ENCODE data around the gene FIBCD1. TPM values are rescaled to one million over a fixed set of nuclear protein-coding genes. Genes with fewer than 3 reads are reported as not detected.

FIBCD1 gene
- total RNA-seq, 1 experiment from 2014 or later = 1.4 TPM

DNA sequence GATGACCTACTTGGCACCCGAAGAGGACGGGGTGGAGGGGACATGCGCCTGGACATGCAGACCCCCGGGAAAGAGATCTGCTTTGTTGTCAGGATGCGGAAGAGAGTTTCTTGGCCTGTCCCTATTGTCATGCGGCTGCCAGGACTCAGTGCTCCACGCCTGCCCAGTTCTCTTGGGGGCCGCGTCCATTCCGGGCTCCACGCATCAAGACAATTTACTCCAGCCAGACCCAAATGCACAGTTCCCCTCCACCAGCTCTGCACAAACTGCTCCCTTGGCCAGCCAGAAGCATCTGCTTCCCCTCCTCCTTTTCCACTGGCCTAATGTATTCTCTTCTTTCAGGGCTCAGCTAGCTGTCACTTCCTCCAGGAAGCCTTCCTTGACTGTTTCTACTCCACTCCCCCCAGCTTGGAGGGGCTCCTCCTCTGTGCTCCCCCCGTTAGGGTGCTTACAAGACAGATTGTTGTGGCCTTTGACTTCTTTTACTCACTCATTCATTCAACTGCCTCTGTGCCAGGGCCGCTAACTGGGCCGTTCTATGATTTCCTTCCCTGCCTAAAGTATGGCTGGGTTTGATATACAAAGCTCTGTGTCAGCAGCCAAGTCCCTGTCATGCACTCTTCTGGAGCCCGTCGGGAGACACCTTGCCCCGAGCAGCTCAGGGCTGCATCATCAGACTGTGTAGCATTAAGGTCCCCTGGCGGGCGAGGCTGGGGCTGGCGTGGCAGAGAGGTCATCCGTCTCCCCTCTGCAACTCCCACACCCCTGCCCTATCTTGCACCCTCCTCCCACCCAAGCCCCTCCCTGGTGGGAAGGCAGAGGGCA, 6.6 kb downstream of the FIBCD1 start:
- CTCF ChIA-PET = no interaction called here
- Mint-ChIP-seq H3K9me3 (ENCODE audit: low read depth, unreplicated experiment) (no peaks in the 10 kb centered on the region), H3K27me3 (ENCODE audit: unreplicated experiment) (peaks cover 42% of the 10 kb centered on the region), H3K4me3 (ENCODE audit: low read depth, unreplicated experiment) (no peak overlapping the region), H3K36me3 (ENCODE audit: insufficient read depth, unreplicated experiment) (peaks cover 5% of the 10 kb centered on the region), H3K4me1 (ENCODE audit: low read depth, unreplicated experiment) (peaks cover 33% of the 10 kb centered on the region), H3K27ac (ENCODE audit: unreplicated experiment) (no peak overlapping the region)
- BruUV-seq (replicated peaks) = no TSS peak
- TF ChIP-seq, protein P1, sequence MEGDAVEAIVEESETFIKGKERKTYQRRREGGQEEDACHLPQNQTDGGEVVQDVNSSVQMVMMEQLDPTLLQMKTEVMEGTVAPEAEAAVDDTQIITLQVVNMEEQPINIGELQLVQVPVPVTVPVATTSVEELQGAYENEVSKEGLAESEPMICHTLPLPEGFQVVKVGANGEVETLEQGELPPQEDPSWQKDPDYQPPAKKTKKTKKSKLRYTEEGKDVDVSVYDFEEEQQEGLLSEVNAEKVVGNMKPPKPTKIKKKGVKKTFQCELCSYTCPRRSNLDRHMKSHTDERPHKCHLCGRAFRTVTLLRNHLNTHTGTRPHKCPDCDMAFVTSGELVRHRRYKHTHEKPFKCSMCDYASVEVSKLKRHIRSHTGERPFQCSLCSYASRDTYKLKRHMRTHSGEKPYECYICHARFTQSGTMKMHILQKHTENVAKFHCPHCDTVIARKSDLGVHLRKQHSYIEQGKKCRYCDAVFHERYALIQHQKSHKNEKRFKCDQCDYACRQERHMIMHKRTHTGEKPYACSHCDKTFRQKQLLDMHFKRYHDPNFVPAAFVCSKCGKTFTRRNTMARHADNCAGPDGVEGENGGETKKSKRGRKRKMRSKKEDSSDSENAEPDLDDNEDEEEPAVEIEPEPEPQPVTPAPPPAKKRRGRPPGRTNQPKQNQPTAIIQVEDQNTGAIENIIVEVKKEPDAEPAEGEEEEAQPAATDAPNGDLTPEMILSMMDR (IDR thresholded peaks at IDR 0.05; ENCODE audit: unreplicated experiment) = no peak
- no peak for DNase-seq
- intact Hi-C loops (cut with micrococcal nuclease; ENCODE audit: unreplicated experiment) = no loop called here

- Mint-ChIP-seq H3K9me3 (ENCODE audit: low read depth, unreplicated experiment) (no peaks in the 10 kb centered on the region), H3K36me3 (ENCODE audit: insufficient read depth, unreplicated experiment) (peaks cover 5% of the 10 kb centered on the region), H3K27me3 (ENCODE audit: unreplicated experiment) (peaks cover 34% of the 10 kb centered on the region), H3K27ac (ENCODE audit: unreplicated experiment) (no peak overlapping the region), H3K4me1 (ENCODE audit: low read depth, unreplicated experiment) (peaks cover 27% of the 10 kb centered on the region), H3K4me3 (ENCODE audit: low read depth, unreplicated experiment) (no peak overlapping the region)
- BruUV-seq (replicated peaks) = no TSS peak
- no peak for DNase-seq
- CTCF ChIA-PET = no interaction called here
- TF ChIP-seq, protein P1 (IDR thresholded peaks at IDR 0.05; ENCODE audit: unreplicated experiment) = no peak
- intact Hi-C loops (cut with micrococcal nuclease; ENCODE audit: unreplicated experiment) = no loop called here
These were observed 7.4 kb downstream of the FIBCD1 start for GRCh38 chr9:130931508-130932254.

DNA sequence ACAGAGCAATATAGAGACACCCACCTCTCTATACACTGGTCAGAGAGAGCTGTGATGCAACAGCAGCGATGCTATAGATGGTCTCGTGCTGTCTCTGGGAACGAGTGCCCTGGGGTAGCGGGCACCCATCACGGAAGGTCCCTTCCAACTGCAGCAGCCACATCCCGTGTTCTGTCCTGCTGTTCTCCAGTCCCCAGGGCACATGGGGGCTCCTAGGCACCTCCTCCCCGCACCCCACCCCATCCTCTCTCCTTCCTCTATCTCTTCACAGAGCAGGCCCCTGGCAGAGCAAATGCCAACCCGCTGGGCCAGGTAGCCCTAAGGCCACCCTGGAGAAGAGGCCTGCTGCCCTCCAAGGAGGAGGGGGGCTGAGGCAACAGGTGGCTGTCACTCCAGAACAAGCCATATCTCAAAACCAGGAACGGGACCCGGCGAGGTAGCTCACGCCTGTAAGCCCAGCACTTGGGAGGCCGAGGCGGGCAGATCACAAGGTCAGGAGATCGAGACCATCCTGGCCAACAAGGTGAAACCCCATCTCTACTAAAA, 8.2 kb downstream of the FIBCD1 start:
- no peak for DNase-seq
- no peaks in the 10 kb centered on the region for H3K9me3 Mint-ChIP-seq (ENCODE audit: low read depth, unreplicated experiment)
- H3K27me3 Mint-ChIP-seq (ENCODE audit: unreplicated experiment) = peaks cover 28% of the 10 kb centered on the region
- intact Hi-C loops (cut with micrococcal nuclease; ENCODE audit: unreplicated experiment) = no loop called here
- no peak overlapping the region for H3K4me3 Mint-ChIP-seq (ENCODE audit: low read depth, unreplicated experiment)
- no TSS peak for BruUV-seq (replicated peaks)
- no peak overlapping the region for H3K27ac Mint-ChIP-seq (ENCODE audit: unreplicated experiment)
- H3K4me1 Mint-ChIP-seq (ENCODE audit: low read depth, unreplicated experiment) = peaks cover 21% of the 10 kb centered on the region
- CTCF ChIA-PET = no interaction called here
- TF ChIP-seq, protein P1 (IDR thresholded peaks at IDR 0.05; ENCODE audit: unreplicated experiment) = no peak
- peaks cover 5% of the 10 kb centered on the region for H3K36me3 Mint-ChIP-seq (ENCODE audit: insufficient read depth, unreplicated experiment)

GRCh38 chr9:130930132-130930803, 8.8 kb downstream of the FIBCD1 start:
- Mint-ChIP-seq H3K4me1 (ENCODE audit: low read depth, unreplicated experiment) (peaks cover 21% of the 10 kb centered on the region), H3K4me3 (ENCODE audit: low read depth, unreplicated experiment) (no peak overlapping the region), H3K9me3 (ENCODE audit: low read depth, unreplicated experiment) (no peaks in the 10 kb centered on the region), H3K27ac (ENCODE audit: unreplicated experiment) (no peak overlapping the region), H3K27me3 (ENCODE audit: unreplicated experiment) (peaks cover 28% of the 10 kb centered on the region), H3K36me3 (ENCODE audit: insufficient read depth, unreplicated experiment) (peaks cover 5% of the 10 kb centered on the region)
- intact Hi-C loops (cut with micrococcal nuclease; ENCODE audit: unreplicated experiment) = no loop called here
- BruUV-seq (replicated peaks) = no TSS peak
- CTCF ChIA-PET = no interaction called here
- TF ChIP-seq, protein P1 (IDR thresholded peaks at IDR 0.05; ENCODE audit: unreplicated experiment) = no peak
- DNase-seq = no peak

All from Calu3 (cell line).